Activated T-cell treated with anti-CD3 and anti-CD28 coated beads, Interleukin-2, amount 50 U/mL, for 1 hour (primary cell): Measurements from ENCODE around the gene TRPT1.
A peak's percentile ranks its signal among the peaks of the same experiment; 100 is the strongest.

Experiments used
- DNase-seq: peaks from one replicate; pipeline ENCODE4 v3.0.0-alpha.2; 2020

TRPT1 gene

GRCh38 chr11:64244107-64244506 is 18.1 kb upstream of the TRPT1 start:
- DNase-seq: no peak

DNA sequence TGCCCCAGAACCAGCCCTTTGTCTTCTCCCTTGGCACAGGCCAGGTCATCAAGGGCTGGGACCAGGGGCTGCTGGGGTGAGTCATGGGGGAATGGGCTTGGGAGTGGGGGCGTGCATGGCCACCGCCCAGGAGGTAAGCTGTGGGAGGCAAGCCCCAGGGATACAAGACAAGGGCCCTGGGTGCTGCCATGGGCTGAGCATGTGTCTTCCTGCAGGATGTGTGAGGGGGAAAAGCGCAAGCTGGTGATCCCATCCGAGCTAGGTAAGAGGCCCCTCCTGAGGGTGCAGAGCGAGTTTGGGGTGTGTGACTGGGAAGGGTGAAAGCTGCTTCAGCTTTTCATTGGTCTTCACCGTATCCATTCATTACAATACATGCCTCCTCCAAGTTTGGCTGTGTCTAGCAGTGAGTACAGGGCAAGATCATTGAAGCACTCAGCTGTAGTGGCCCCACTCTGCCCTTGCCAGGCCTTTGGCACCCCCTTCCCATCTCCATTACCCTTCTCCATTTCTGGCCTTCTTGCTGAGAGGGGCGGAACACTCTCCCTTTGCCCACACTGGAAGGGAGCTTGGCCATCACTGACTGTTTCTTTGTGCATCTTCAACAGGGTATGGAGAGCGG is 17.4 kb upstream of the TRPT1 start:
- DNase-seq: no peak

DNA sequence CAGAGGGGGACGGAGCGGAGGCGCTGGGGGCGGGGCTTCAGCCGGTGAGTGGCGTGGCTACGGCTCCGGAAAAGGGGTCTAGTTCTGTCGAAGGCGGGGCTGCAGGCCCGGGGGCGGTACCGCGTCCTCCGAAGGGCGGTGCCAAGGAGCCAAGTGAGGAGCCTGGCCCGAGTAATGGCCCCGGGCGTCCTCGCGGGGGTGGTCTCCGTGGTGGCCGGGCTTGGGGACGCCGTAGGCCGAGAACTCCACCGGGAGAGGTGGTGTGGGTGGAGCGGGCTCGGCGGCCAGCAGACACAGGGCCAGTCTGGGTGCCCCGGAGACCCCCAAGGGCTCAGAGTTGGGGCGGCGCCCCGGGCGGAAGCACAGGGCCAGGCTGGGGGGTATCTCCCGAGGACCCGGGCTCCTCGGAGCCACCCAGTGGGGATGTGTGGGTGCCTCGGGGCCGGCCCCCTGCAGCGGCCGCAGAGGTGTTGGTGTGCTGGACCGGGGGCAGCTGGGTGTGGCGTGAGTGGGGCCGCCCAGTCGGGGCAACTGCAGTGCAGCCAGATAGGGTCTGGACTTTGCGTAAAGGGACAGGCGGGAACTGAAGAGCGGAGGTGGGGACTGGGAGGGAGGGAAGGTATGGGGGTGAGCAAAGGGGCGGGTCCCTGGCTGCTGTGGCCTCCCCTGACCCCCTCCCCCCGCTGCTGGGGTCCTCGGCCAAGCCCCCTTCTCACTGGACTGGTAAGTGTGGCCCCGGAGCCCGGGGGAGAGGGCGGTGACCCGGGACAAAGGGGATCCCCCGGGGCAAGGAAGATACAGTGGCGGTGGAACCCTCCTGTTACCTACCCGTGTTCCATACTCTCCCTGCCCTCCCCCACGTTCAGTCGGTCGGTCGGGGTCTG is 15.7 kb upstream of the TRPT1 start:
- DNase-seq: peak; percentile 100

DNA sequence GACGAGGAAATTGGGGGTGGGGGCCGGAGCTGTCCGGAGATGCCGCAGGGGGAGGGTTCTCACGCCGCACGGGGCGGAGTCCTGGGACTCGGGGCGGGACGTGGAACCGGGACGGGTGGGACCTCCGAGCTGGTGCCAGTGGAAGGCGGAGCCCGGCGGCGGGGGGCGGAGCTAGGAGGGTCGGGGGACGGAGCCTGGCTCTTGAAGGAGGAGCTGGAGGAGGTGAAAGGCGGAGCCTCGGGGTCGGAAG is 15.2 kb upstream of the TRPT1 start:
- no peak for DNase-seq

- peak; percentile 97 for DNase-seq
Observed at GRCh38 chr11:64240435-64241240, 14.7 kb upstream of the TRPT1 start, which contains the start of gene FKBP2. FKBP2 (plus strand) TSS chr11:64241095; CDS start chr11:64242388, 1,293 bp downstream.

GRCh38 chr11:64239662-64240434 is 13.9 kb upstream of the TRPT1 start:
- no peak for DNase-seq

DNA sequence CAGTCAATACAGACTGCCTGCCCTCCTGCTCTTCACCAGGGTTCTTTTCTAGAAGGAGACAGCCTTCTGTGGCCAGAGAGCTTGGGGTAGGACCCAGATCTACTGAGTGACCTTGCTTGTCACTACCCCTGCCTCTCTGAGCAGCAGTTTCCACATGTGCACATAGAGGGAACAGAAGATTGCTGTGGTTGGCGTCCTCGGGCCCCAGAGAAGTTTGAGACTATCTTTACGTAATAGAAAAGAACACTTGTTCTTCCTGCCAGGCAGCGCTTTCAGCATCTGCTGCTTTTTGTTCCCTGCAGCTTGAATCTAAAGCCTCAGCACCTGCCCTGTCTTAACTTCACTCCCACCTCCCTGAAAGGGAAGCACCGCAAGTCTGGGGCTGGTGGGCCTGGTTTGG is 13.0 kb upstream of the TRPT1 start:
- no peak for DNase-seq

DNA sequence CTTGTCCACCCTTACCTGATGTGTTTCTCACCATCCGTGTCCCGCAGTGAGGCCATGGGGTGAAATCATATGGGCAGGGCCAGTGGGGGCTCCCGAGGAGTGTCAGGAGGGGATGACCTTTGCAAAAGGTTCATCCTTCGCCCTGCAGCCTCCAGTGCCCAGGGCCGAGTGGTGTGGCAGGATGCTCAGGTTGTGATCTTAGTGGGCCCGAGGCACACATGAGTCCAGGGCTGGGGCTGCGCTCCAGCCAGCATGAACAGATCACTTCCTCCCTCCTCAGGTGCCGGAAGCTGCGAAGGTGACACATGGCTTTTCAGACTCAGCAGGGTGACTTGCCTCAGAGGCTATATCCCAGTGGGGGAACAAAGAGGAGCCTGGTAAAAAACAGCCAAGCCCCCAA is 12.1 kb upstream of the TRPT1 start:
- no peak for DNase-seq

DNA sequence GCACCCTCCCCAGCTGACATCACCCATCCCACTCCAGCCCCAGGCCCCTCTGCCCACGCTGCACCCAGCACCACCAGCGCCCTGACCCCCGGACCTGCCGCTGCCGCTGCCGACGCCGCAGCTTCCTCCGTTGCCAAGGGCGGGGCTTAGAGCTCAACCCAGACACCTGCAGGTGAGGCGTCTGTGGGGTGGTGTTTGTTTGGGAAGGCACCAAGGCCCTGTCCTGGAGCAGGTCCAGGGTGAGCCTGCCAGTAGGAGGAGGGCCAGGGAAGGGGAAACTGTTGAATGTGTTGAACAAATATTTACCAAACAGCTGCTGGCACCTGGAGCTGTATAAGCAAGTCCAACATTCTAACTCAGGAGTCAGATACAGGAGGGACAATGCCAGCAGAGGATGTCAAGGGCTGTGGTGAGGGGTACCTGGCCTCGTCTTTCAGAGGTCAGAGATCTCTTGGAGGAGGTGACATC is 11.5 kb upstream of the TRPT1 start:
- no peak for DNase-seq

- DNase-seq: no peak
Observed at GRCh38 chr11:64235437-64236161, 9.6 kb upstream of the TRPT1 start.

DNA sequence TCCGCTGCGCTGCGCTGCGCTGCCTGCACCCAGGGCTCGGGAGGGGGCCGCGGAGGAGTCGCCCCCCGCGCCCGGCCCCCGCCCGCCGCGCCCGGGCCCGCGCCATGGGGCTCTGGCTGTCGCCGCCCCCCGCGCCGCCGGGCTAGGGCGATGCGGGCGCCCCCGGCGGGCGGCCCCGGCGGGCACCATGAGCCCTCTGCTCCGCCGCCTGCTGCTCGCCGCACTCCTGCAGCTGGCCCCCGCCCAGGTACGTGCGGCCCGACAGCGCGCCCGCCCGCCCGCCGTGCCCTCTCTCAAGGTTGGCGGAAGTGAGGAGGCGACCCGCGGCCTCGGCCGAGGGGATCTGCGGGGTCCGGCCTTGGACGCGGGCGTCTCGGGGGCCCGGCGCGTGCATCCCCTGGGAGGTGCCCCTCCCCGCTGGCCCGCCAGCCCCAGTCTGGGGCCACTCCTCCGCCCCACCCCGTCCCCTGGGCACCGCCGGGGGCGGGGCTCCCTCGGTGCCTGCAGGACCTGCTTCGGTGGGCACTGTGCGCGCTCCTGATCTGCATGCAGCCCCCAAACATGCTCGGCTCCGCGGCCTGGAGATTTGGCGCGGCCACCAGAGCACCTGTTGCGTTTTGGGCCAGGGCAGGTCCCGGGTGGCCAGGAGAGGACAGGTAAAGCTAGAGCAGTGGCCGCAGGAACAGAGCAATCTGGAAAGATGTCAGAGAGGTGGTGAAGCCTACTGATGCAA is 8.8 kb upstream of the TRPT1 start:
- peak; percentile 68 for DNase-seq

GRCh38 chr11:64233913-64234586 is 8.1 kb upstream of the TRPT1 start, which contains the start of gene VEGFB:
VEGFB (plus strand) TSS chr11:64234584; CDS start chr11:64234834, 250 bp downstream.
- peak; percentile 80 for DNase-seq

DNA sequence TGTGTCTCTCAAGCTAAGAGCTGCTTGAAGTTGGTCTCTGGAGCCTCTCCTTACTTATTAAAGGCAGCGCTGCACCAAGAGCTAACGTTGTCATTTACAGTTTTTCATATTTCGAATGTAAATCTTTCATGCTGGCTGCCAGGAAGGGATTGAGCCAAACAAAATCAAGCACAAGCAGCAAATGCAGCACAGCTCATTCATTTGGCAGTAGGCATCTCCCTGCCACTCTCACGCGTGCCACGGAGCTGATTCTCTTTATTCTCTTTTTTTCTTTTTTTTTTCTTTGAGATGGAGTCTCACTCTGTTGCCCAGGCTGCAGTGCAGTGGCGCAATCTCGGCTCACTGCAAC is 7.0 kb upstream of the TRPT1 start:
- DNase-seq: no peak

GRCh38 chr11:64232182-64232966 is 6.4 kb upstream of the TRPT1 start:
- no peak for DNase-seq

DNA sequence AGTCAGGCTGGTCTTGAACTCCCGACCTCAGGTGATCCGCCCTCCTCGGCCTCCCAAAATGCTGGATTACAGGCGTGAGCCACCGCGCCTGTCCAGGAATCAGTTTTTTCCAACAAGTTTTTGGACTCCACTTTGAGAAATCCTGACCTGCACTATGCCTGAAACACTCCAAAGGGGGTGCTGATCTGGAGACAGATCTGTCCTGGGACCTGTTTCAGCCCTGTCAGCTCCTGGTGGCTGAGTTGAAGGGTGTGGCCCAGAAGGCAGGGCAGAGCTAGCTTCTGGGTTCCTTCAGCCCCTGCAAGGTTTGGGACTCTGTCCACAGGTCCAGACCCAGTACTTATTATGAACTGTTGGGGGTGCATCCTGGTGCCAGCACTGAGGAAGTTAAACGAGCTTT is 5.6 kb upstream of the TRPT1 start:
- no peak for DNase-seq

DNA sequence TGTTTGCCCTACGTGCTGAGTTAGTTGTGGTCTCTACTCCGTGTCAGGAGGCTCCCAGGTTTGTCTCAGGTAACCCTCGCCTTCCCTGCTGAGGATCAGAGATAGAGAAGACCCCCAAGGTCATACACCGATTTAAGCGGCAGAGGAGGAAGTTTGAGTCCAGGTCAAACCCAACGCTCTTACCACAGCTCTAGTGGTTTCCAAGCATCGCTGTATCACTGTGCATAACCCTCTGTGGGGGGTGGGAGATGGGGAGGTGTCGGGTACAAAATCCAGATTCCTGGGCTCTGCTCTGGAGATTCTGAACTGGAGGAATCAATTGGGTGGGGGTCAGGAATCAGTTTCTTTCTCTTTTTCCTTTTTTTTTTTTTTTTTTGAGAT is 5.0 kb upstream of the TRPT1 start:
- DNase-seq: no peak

DNA sequence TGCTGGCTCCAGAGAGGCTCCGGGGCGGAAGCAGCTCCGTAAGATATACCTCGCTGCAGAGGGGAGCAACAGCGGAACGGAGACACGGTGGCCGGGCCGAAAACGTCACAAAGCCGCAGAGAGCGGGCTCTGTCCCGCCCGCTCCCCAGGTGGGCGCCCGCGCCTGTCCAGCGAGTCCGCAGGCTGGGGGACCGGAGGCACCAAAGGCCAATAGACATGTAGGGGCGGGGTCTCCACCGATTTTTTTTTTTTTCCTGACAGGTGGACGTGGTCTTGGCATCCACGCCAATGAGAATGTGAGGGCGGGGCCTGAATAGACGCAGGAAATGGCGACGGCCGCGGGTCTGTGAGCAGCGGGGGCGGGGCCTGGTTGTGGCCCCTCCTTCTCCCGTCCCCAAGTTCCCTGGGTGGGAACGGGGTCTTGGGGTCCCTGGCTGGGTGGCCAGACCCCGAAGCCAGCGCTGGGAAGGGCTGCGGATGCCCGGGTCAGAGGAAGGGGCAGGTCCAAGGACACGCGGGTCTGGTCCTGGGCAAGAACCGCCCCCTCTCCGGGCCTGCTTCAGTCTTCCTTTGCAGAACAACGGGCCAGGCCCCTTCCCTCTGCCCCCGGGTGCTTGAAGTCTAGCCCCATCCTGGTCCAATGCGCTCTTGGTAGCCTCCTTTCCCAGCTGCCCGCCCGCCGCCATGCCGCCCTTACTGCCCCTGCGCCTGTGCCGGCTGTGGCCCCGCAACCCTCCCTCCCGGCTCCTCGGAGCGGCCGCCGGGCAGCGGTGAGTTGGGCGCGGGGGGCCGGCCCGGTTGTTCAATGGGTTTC is 4.4 kb upstream of the TRPT1 start, which contains the start of gene DNAJC4:
DNAJC4 (plus strand) TSS at position 378 of the 814 bp plus-strand sequence; CDS start at position 685, 307 bp downstream.
- peak; percentile 86 for DNase-seq

- DNase-seq: no peak
Observed at GRCh38 chr11:64229744-64230170, 3.8 kb upstream of the TRPT1 start.
